SHP77 treated with DMSO at 0.1 percent for 48 hours (cell line): ENCODE results near the gene GNG14.
"Not testable (repeated sequence)": the region's sequence is repeated elsewhere in the genome, so short reads cannot be mapped to it uniquely, and the experiment has no call there.

ENCODE experiments used
- DNase-seq: peaks from one replicate; lab custom pipeline; 2025; lab: John Stamatoyannopoulos, UW

The GNG14 gene

DNA sequence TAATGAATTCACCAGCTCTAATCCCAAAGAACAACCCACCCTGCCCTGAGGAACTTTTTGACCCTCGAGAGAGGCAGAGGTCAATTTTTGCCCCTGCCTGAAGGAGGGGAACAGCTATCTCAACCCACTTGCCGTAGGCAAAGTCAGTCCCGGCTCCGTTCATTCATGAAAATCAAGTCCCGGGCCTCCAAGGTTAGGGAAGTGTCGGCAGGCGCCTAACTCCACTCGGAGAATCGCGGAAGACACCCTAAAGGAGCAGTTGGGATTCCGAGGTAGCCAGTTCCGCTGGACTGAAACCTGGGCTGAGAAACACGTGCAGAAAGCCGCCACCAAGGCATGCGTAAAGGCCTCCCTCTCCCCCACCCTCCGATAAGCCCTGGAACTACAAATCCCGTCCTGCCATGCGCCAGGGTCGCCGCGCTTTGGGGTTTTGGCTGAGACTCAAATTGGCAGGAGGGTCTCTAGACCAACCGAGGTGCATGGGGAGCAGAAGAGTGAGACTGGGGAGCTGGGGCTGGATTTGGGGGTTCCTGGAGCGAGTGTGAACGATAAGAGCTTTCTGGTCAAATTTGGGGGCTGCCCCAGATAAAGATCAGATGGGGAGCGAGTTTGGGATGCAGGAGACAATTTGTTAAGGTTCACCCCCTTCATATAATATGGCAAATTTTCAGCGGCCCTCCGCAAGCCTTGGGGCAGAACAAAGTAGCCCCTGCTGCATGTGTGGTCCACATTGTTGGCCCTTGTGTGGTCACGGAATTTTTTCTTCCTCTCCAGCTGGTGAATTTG, 36.0 kb downstream of the GNG14 start, which contains the start of gene TNPO2:
Gene TNPO2, minus strand, starts transcription at position 292 of the 786 bp plus-strand sequence. CDS start 2,955 bp downstream, outside the sequence.
- peak; percentile 54 for DNase-seq

DNA sequence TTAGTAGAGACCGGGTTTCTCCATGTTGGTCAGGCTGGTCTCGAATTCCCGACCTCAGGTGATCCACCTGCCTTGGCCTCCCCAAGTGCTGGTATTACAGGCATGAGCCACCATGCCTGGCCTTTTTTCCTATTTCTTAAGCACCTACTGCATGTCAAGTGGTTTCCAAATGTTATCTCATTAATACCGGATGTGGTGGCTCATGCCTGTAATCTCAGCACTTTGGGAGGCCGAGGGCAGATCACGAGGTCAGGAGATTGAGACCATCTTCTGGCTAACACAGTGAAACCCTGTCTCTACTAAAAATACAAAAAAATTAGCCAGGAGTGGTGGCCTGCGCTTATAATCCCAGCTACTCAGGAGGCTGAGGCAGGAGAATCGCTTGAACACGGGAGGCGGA, 37.8 kb downstream of the GNG14 start:
- not testable (repeated sequence) for DNase-seq

DNA sequence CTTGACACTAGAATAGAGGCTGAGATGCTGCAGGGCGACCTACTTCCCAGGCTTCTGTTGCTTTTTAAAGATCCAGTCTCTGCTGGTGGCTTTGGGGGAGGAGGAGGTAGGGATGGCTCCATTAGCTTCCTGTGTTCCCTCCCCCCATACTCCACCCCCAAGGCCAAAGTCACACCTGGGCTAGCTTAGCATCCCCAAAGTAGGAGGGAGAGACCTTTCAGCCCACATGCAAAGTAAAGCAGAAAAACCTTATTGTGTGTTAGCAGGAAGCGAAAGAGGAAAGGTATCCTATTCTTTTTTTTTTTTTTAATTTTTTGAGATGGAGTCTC, 39.2 kb downstream of the GNG14 start:
- no peak for DNase-seq

DNA sequence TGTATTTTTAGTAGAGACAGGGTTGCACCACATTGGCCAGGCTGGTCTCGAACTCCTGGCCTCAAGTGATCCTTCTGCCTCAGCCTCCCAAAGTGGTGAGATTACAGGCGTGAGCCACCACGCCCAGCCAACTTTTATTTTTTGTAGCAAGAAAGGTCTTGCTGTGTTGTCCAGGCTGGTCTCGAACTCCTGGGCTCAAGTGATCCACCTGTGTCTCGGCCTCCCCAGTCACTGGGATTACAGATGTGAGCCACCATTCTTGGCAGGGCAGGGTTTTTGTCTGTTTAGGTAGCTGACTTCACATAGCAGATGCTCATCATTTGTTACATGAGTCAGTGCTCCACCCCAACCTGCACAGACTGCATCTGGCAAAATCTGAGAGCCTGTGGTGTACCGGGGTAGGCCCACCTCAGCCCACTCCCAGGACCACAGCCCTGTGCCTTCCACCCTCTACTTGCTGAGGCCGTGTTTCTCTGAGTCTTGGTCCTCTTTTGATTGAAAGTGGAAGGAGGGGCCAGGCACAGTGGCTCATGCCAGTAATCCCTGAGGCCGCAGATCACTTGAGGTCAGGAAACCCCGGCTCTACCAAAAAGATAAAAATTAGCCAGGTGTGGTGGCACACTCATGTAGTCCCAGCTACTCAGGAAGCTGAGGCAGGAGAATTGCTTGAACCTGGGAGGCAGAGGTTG, 40.1 kb downstream of the GNG14 start:
- DNase-seq, result no peak

DNA sequence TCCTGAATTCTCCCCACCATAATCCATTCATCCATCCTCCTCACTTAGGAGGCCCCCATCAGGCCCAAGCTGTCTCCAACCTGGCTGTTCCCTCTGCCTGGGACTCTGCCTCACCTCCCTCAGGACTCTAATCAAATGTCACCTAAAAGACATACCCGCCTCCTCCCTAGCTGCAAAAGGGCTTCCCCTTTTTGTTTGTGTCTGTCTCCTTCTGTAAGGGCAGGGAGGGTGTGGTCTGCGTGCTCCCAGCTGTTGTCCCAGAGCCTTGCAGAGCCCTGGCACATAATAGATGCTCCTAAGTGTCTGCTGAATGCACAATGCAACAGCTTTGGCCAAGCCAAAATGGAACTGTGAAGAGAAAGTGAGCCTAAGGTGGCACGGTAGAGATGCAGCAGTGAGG, 42.3 kb downstream of the GNG14 start:
- no peak for DNase-seq

DNA sequence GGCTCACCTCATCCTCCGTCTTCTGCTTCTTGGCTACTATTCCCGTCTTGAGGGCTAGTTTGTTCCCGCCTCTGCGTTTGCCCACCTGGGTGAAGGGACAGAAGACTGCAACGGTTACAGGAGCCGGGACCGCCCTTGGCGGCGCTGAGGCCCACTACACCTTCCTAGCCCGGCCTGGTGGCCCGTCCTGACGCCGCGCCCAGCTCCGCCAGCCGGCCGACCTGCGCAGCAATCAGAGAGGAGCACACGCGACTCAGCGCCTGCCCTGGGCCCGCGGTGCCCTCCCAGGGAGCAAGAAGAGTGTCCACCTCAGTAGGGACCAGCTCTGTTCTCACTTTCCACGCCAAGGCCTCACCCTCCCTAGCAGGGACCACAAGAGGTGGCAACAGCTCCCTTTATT, 43.5 kb downstream of the GNG14 start:
- no peak for DNase-seq

DNA sequence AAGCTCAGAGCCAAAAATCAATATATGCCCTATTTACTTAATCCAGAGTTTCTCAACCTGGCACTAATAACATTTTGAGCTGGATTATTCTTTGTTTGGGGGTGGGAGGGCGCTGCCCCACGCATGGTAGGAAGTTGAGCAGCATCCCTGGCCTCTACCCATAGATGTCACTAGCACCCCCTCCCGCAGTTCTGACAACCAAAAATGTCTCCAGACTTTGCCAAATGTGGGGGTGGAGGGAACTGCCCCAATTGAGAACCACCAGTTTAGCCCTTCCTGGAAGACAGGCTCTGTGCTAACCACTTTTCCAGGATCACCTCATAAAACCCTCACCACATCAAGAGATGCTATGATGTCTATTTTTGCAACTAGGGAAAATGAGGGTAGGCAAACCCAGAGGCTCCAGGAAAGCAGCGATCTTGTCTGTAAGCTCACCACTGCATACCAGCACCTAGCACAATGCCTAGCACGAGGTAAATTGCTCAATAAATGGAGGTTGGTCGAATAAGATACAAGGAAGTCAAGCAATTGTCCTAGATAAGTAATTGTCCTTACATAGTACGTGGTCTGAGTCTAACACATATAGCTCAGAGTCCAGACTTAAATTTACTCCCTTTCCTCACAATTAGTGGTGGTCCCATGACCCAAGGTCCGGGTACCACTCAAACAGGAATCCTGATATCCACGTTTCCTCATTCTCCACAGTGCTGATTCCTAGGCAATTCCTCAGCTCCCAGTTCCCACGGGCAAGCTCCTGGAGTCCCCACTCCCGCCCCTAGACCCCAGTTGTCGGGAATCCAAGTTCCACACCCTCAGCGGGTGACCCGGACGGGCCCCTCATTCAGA, 45.8 kb downstream of the GNG14 start:
- no peak for DNase-seq

DNA sequence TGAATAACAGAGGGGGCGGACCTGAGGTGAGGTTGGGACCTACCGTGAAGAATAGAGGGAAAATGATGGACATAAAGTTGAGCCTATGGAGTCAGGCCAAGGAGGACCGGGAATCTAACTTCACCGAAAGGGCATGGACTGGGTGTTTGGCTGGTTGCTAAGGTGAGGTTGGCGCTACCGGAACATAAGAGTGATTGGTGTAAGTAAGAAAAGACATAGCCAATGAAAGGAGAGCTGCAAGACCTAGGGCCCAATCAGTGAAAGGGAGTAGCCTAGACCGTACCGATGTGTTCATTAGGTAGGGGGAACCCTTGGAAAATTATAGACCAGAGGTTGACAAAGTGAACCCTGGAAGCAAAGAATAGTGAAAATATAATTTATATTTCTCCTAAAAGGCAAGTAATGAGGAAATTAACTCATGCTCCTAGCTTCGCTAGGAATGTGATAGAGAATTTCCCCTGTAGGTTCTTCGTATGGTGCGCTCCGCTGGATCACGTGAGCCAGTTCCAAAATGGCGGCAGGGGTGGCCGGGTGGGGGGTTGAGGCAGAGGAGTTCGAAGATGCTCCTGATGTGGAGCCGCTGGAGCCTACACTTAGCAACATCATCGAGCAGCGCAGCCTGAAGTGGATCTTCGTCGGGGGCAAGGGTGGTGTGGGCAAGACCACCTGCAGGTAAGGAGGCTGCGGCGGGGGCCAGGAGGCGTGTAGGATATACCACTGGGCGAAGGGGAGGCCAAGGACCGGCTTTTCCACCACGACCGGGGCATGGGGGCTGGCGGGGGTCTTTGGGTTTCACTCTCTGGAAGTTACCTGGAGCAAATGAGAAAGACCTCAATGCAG, 49.4 kb downstream of the GNG14 start, which contains the start of gene GET3:
Gene GET3, plus strand, starts transcription at position 503 of the 840 bp plus-strand sequence. Its CDS starts 9 bp downstream, at position 512.
- DNase-seq, result peak; percentile 100

DNA sequence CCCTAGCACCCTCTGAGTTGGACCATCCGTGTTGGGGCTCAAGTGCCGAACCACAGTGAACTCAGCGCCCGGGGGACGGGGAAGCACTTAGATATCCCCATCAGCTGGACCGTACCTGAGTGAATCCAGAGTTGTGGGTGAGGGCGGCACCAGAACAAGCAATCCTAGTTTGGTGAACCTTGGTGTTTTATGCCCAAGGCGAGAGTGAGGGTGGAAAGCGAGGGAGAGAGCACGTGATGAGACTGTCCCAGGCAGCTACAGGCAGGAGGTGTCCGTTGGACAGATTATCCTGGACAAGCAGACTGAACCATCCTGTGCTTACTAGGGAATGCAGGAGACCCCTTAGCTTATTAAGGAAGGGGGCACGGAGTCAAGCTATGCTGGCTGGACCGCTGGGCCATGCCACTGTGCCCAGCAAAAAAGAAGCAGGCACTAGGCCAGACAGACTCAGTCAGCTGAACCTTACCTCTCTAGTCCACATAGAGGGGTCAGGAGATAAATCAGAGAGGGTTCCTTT, 50.1 kb downstream of the GNG14 start:
- no peak for DNase-seq
